Colon (tissue), 2 donors: ENCODE data around the gene HS3ST3B1.

Source experiments
- FAIRE-seq: peaks from 2 replicates; lab custom pipeline; 2012; peaks lifted over from hg19 to GRCh38; lab: Jason Lieb, UNC
- donor health status: control.
- donor health status: control.

The HS3ST3B1 gene

DNA sequence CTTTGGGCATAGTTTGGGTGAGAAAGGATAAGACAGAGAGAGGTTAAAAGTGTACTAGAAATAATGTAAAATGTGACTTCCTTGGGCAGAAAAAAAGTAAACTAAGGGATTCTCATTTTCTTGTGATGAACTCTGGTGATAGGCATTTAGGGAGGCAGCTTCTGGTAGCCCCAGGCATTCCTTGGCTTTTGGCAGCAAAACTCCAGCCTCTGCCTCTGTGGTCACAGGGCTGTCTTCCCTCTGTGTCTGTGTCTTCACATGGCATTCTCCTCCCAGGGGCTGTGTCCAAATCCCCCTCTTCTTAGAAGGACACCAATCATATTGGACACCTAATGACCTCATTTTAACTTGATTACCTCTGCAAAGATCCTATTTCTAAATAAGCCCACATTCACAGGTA, 54.7 kb downstream of the HS3ST3B1 start:
- FAIRE-seq, result no peak

GRCh38 chr17:14359163-14360020, 58.5 kb downstream of the HS3ST3B1 start:
- no peak for FAIRE-seq

DNA sequence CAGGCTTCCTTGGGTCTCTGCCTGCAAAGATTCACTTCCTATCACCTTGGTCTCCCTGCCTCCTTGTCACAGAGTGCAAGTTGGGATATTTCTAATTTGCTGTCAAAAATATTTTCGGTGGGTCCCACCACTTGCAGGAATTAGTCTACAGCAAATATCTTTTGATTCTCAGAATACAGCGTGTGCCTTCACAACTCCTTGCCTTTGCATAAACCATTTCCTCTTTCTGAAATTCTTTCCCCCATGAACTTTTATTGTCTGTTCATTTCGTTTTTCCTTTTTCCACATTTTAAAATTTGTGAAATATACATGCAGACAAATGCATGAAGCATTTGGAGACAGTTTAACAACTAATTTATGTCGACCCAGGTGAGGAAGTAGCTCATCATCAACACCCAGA, 60.0 kb downstream of the HS3ST3B1 start:
- FAIRE-seq, result no peak

DNA sequence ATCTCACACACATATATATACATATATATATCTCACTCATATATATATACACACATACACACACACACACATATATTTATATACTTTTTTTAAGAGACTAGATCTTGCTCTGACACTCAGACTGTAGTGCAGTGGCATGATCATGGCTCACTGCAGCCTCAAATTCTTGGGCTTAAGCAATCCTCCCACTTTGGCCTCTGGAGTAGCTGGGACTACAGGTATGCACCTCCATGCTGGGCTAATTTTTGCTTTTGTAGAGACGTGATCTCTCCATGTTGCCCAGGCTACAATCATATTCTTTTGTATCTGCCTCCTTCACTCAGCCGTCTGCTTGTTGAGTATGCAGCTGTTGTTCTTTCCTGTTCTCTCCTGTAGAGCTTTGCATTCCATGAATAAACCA, 60.6 kb downstream of the HS3ST3B1 start:
- FAIRE-seq, result no peak

GRCh38 chr17:14361945-14362508, 61.1 kb downstream of the HS3ST3B1 start:
- FAIRE-seq, result no peak

DNA sequence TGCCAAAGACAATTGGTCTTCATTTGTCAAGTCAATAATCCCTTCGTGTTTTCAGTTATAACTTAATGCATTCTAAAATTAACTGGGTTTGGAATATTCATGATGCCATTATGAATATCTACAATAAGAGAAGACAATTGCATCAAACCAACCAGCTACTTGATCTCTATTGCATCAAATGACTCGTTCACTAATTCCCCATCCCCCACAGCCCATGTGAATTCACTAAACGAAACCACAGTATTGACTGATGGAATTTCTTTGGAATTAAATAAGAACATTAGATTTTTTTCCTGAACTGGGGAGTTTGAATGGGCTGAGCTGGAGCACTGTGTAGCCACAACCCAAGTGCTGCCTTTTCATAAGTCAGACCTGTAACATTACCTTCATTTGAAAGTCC, 65.3 kb downstream of the HS3ST3B1 start:
- FAIRE-seq, result no peak

DNA sequence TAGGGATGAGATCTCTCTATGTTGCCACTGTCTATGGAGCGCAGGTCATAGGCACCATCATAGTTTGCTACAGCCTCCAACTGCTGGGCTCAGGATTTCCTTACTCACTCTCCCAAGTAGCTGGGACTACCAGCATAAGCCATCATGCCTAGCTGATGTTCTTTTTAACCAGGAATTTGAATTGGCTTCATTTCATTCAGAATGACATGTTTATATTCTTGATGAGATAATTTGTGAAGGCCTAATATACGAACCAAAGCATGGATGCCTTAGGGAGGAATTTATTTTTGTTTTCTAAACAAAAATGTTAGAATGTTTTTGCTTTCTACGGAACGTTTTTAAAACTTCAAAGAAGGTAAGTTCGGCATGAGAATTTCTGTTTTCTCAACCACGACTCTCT, 71.6 kb downstream of the HS3ST3B1 start:
- no peak for FAIRE-seq

DNA sequence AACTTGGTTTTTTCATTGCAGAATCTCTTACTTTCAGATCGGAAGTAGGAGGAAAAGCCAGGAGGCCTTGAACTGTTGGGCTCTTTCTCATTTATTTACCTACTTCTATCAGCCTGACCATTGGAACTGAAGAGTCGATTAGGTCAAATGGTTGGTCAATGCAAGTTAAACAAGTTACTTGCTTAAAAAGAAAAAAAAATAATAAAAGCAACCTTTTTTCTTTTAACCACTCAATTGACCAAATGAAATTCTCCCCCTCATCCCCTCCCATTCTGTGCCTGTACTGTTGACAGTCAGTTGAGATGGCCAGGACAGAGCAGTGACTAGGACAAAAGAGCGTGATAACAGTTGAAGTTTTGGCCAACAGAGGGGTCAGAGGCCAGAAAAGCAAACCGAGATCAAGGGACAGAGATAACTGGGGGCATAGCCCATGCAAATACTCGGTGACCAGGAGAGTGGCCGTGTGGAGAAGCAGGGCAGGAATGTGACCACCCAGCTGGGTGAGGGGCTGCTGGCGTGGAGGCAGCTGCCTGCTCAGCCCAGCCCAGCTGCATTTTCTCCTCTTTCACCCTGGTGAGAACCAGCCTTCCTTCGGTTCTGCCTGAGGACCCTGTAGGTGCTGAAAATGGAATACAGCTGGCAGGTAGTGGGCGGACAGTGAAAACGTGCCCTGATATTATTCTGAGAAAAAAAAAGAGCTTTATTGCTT, 72.2 kb downstream of the HS3ST3B1 start:
- no peak for FAIRE-seq

DNA sequence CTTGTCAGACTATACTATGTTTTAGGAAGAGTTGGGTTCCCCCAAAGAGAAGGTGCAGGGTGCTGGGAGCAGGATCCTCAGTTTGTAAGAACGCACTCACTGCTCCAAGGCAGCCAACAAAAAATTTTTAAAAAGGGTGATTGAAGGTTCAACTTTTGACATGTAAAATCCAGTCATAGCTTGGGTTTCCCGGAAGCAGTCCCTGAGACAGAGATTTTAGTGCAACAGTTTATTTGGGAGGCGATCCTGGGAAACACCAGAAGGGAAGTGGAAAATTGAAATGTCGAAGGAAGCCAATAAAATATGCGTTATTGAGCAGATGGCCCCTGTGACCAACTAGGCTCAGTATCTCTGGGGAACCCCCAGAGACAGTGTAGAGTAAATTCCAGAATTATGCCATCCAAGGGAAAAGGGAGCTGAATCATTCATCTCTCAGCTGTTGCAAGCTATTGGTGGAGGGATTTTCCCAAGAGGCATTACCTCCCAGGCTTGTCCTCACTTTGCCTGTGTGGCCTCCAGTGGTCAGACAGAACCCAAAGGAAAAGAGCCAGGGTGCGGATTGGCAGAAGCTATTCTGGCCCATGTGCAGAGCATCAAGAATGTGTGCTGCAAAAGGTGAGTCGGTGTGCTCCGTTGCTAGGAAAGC, 72.9 kb downstream of the HS3ST3B1 start:
- no peak for FAIRE-seq

GRCh38 chr17:14374268-14374667, 73.4 kb downstream of the HS3ST3B1 start:
- no peak for FAIRE-seq

GRCh38 chr17:14376666-14377065, 75.8 kb downstream of the HS3ST3B1 start:
- FAIRE-seq, result no peak

DNA sequence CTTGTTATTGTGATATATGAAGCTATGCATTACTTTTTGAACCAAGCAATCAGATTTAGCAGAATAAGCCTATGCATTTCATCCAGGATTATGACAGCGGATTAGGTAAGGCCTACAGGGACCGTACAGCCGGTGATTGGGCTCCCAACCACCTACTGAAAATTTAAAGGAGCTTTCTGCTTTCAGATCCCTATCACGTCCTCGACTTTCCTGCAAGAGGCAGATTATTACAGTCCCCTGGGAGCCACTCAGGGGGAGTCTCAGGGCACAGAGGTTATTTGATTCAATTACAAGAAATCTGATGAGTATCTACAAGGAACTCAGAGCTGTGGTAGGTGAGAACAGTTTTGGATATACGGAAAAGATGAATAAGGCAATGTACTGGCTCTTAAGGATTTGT, 80.7 kb downstream of the HS3ST3B1 start:
- FAIRE-seq, result no peak

DNA sequence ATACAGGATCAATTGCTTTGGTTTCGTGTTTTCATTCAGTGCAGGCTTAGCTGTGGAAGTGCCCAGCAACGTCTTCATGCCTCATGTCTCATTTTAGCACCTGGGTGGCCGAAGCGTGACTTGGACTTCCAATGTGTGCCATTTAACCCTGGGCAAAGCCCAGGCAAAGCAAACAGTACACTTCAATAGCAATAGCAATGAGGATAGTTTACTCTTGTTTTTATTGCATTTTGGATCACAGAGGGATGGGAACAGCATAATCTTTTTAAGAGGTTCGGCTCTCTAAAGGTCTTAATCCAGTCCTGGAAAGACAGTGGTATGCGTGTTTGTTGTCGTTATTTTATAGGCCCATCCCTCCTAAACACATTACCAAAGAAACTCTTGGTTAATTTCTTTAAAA, 86.2 kb downstream of the HS3ST3B1 start:
- no peak for FAIRE-seq

GRCh38 chr17:14389681-14390080, 88.8 kb downstream of the HS3ST3B1 start:
- FAIRE-seq, result no peak

DNA sequence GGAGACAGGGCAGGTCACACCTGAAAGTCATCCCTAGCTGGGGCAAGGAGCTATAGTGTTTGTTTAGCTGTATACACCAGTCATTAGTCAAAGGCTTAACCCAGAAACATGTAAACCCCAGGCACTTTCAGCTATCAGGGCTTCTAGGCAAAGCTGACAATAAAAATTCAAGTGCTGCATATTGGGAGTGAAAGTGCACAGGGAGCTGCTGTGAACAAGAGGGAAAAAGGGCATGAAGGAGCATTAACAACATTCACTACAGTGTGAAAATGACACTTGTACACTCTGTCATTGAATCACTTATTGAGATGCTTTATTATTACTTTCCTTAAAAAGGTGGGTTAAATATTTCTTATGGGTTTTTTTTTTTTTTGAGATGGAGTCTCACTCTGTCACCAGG, 92.8 kb downstream of the HS3ST3B1 start:
- no peak for FAIRE-seq

DNA sequence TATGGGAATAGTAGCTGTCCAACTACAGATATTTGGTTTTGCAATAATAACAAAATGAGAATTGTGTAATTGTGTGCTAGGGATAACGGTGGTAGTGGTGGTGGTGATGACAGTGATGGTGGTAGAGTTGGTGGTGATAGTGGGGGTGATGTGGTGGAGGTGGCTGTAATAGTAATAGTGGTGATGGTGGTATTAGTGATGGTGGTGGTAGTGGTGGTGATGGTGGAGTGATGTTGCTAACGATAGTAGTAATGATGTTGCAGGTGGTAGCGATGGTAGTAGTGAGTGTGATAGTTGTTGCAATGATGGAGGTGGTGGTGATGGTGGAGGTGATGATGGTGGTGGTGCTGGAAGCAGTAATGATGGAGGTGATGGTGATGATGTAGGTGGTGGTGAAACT, 94.4 kb downstream of the HS3ST3B1 start:
- no peak for FAIRE-seq

GRCh38 chr17:14396547-14396946, 95.7 kb downstream of the HS3ST3B1 start:
- no peak for FAIRE-seq

GRCh38 chr17:14398766-14399165, 97.9 kb downstream of the HS3ST3B1 start:
- FAIRE-seq, result no peak
